Prostate gland (tissue), 2 donors: ENCODE measurements around the gene PLPP6.

Experiments used
- POLR2AphosphoS5 ChIP-seq: sonication (generic); formaldehyde crosslinking; IDR thresholded peaks from one replicate; pipeline ENCODE4 v1.6.1; 2017; ENCODE audit warnings: antibody characterized with exemption
- TF ChIP-seq, protein P1 (sequence below), 4 experiments: fragments of 200-600 bp in 2 of 4; fragments of 450-650 bp in 2 of 4; sonication (generic) in 2 of 4; IDR thresholded peaks; 1 replicate in 3 of 4; 2 replicates in 1 of 4; pipeline ENCODE4 v1.5.1; 2016 to 2019; ENCODE audit warnings: antibody characterized with exemption in 4 of 4, mild to moderate bottlenecking in 2 of 4, moderate library complexity in 2 of 4

DNA sequence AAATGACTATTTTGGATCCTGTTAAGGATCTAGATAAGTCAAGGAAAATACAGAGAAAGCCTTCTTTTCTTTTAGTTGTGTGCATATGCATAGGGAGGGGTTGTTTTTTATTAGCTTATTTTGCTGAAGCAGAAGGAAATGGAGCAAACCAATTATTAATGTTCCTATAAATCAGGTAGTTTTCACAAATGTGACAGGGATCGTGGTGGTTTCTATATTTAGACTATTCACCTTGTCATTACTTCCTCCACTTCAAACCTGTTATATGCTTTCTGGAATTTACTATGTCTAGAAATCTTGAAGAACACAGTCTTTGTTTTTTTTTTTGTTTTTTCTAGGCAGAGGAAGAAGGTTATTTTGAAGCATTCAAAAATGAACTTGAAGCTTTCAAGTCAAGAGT is 39.4 kb downstream of the PLPP6 start:
- TF ChIP-seq, protein P1, sequence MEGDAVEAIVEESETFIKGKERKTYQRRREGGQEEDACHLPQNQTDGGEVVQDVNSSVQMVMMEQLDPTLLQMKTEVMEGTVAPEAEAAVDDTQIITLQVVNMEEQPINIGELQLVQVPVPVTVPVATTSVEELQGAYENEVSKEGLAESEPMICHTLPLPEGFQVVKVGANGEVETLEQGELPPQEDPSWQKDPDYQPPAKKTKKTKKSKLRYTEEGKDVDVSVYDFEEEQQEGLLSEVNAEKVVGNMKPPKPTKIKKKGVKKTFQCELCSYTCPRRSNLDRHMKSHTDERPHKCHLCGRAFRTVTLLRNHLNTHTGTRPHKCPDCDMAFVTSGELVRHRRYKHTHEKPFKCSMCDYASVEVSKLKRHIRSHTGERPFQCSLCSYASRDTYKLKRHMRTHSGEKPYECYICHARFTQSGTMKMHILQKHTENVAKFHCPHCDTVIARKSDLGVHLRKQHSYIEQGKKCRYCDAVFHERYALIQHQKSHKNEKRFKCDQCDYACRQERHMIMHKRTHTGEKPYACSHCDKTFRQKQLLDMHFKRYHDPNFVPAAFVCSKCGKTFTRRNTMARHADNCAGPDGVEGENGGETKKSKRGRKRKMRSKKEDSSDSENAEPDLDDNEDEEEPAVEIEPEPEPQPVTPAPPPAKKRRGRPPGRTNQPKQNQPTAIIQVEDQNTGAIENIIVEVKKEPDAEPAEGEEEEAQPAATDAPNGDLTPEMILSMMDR (IDR thresholded peaks at IDR 0.05) = no peak
- TF ChIP-seq POLR2AphosphoS5 = no peak
